ENCODE measurements around the gene ZNF280C. TPM values are rescaled to one million over a fixed set of nuclear protein-coding genes. Genes with fewer than 3 reads are reported as not detected.

Gene ZNF280C
- total and polyA plus RNA-seq, 4 donors, result 3.9 to 7.6 (median 5.9) TPM

- peak in 1 of 6 donors; percentile 21 for DNase-seq (ENCODE audit: low read depth in 4 of 6, low spot score in 6 of 6)
- no CpG with 5 or more reads among the region's 2 CpGs for WGBS (ENCODE audit: insufficient coverage)
- no peak overlapping the region for H3K4me3 ChIP-seq (ENCODE audit: low read depth, low read length)
- no peaks in the 10 kb centered on the region for H3K4me1 ChIP-seq (ENCODE audit: control insufficient read depth, insufficient read depth, low read length)
- H3K27ac ChIP-seq (ENCODE audit: low read depth, low read length), result no peak overlapping the region
- no peaks in the 10 kb centered on the region for H3K27me3 ChIP-seq (ENCODE audit: control insufficient read depth, insufficient read depth, low read length)
- no peaks in the 10 kb centered on the region for H3K36me3 ChIP-seq (ENCODE audit: control insufficient read depth, insufficient read depth, low read length)
- no peaks in the 10 kb centered on the region for H3K9me3 ChIP-seq (ENCODE audit: control insufficient read depth, insufficient read depth, low read length)
These were observed 105.3 kb downstream of the ZNF280C start for GRCh38 chrX:130163398-130163797.

- WGBS (ENCODE audit: insufficient coverage), result 33% methylated on average over 2 of the region's 6 CpGs
These were observed 106.5 kb downstream of the ZNF280C start for GRCh38 chrX:130162094-130162735.

GRCh38 chrX:130159776-130160175 is 108.9 kb downstream of the ZNF280C start:
- H3K36me3 ChIP-seq (ENCODE audit: control insufficient read depth, insufficient read depth, low read length), result no peaks in the 10 kb centered on the region
- no peak overlapping the region for H3K4me3 ChIP-seq (ENCODE audit: low read depth, low read length)
- no peak for DNase-seq (ENCODE audit: low read depth in 4 of 6, low spot score in 6 of 6)
- no peaks in the 10 kb centered on the region for H3K9me3 ChIP-seq (ENCODE audit: control insufficient read depth, insufficient read depth, low read length)
- H3K4me1 ChIP-seq (ENCODE audit: control insufficient read depth, insufficient read depth, low read length), result no peaks in the 10 kb centered on the region
- H3K27me3 ChIP-seq (ENCODE audit: control insufficient read depth, insufficient read depth, low read length), result no peaks in the 10 kb centered on the region
- WGBS (ENCODE audit: insufficient coverage), result 91% methylated on average over 2 of the region's 4 CpGs
- no peak overlapping the region for H3K27ac ChIP-seq (ENCODE audit: low read depth, low read length)

More at GRCh38 chrX:130162094-130162735, 106.5 kb downstream of the ZNF280C start:
- DNase-seq (ENCODE audit: low read depth in 4 of 6, low spot score in 6 of 6), result no peak
- Histone ChIP-seq H3K27ac (ENCODE audit: low read depth, low read length) (no peak overlapping the region), H3K27me3 (ENCODE audit: control insufficient read depth, insufficient read depth, low read length) (no peaks in the 10 kb centered on the region), H3K4me1 (ENCODE audit: control insufficient read depth, insufficient read depth, low read length) (no peaks in the 10 kb centered on the region), H3K36me3 (ENCODE audit: control insufficient read depth, insufficient read depth, low read length) (no peaks in the 10 kb centered on the region), H3K9me3 (ENCODE audit: control insufficient read depth, insufficient read depth, low read length) (no peaks in the 10 kb centered on the region), H3K4me3 (ENCODE audit: low read depth, low read length) (no peak overlapping the region)

GRCh38 chrX:130158311-130158710 is 110.4 kb downstream of the ZNF280C start:
- WGBS (ENCODE audit: insufficient coverage), result 64% methylated on average over 1 of the region's 2 CpGs
- H3K9me3 ChIP-seq (ENCODE audit: control insufficient read depth, insufficient read depth, low read length), result no peaks in the 10 kb centered on the region
- H3K4me3 ChIP-seq (ENCODE audit: low read depth, low read length), result no peak overlapping the region
- no peak for DNase-seq (ENCODE audit: low read depth in 4 of 6, low spot score in 6 of 6)
- no peaks in the 10 kb centered on the region for H3K36me3 ChIP-seq (ENCODE audit: control insufficient read depth, insufficient read depth, low read length)
- no peaks in the 10 kb centered on the region for H3K27me3 ChIP-seq (ENCODE audit: control insufficient read depth, insufficient read depth, low read length)
- H3K4me1 ChIP-seq (ENCODE audit: control insufficient read depth, insufficient read depth, low read length), result no peaks in the 10 kb centered on the region
- H3K27ac ChIP-seq (ENCODE audit: low read depth, low read length), result no peak overlapping the region

GRCh38 chrX:130155564-130155963 is 113.1 kb downstream of the ZNF280C start:
- Histone ChIP-seq H3K9me3 (ENCODE audit: control insufficient read depth, insufficient read depth, low read length) (no peaks in the 10 kb centered on the region), H3K36me3 (ENCODE audit: control insufficient read depth, insufficient read depth, low read length) (no peaks in the 10 kb centered on the region), H3K4me3 (ENCODE audit: low read depth, low read length) (no peak overlapping the region), H3K4me1 (ENCODE audit: control insufficient read depth, insufficient read depth, low read length) (no peaks in the 10 kb centered on the region), H3K27me3 (ENCODE audit: control insufficient read depth, insufficient read depth, low read length) (no peaks in the 10 kb centered on the region), H3K27ac (ENCODE audit: low read depth, low read length) (no peak overlapping the region)
- no CpG with 5 or more reads among the region's 2 CpGs for WGBS (ENCODE audit: insufficient coverage)
- DNase-seq (ENCODE audit: low read depth in 4 of 6, low spot score in 6 of 6), result no peak

Small RNA genes lying within 50 kb of the gene (small RNA-seq; reads per million reads assigned to genes)
- gene RNU6-1130P (ENCODE audit: low replicate concordance), result not detected

Other genes with a start within 250 kb of the ZNF280C start
- gene ELF4, start 158.4 kb downstream of the ZNF280C start, total RNA-seq, result 1 to 10 TPM; 3.7 to 6.6 TPM
- gene ELF4, start 158.4 kb downstream of the ZNF280C start, polyA plus RNA-seq (ENCODE audit: insufficient read length in 2 of 2), result 1 to 10 TPM; 1.9 to 4.0 TPM
- gene AIFM1, start 103.1 kb downstream of the ZNF280C start, total RNA-seq, result 10 to 100 TPM; 19.0 to 21.8 TPM
- 10 to 100 TPM; 30.0 to 33.7 TPM for gene AIFM1, start 103.1 kb downstream of the ZNF280C start, polyA plus RNA-seq (ENCODE audit: insufficient read length in 2 of 2)
- 10 to 100 TPM; 18.6 to 23.6 TPM for gene RAB33A, start 96.9 kb downstream of the ZNF280C start, total RNA-seq
- 10 to 100 TPM; 46.5 to 52.5 TPM for gene RAB33A, start 96.9 kb downstream of the ZNF280C start, polyA plus RNA-seq (ENCODE audit: insufficient read length in 2 of 2)
- gene SLC25A14, start 71.0 kb upstream of the ZNF280C start, total RNA-seq, result 10 to 100 TPM; 19.2 to 22.3 TPM
- 10 to 100 TPM; 29.3 to 37.3 TPM for gene SLC25A14, start 71.0 kb upstream of the ZNF280C start, polyA plus RNA-seq (ENCODE audit: insufficient read length in 2 of 2)
- not detected for gene GPR119, start 116.8 kb upstream of the ZNF280C start, total RNA-seq
- not detected for gene GPR119, start 116.8 kb upstream of the ZNF280C start, polyA plus RNA-seq (ENCODE audit: insufficient read length in 2 of 2)
- gene RBMX2, start 133.1 kb upstream of the ZNF280C start, total RNA-seq, result 10 to 100 TPM; 23.6 to 40.6 TPM
- gene RBMX2, start 133.1 kb upstream of the ZNF280C start, polyA plus RNA-seq (ENCODE audit: insufficient read length in 2 of 2), result 10 to 100 TPM; 25.6 to 34.6 TPM

All from spinal cord (tissue), 10 donors.